IPS-18c (cell line): ENCODE results near the gene PPM1L.

Experiments
- H3K4me3 ChIP-seq: 2 replicates; pipeline ENCODE4 v1.7.0; 2013; ENCODE audit warnings: low read depth, mild to moderate bottlenecking, low read length, moderate library complexity; ENCODE audit not compliant: insufficient read depth
- H3K9me3 ChIP-seq: one replicate; pipeline ENCODE4 v1.6.1; 2013; ENCODE audit warnings: mild to moderate bottlenecking, low read length, moderate library complexity; ENCODE audit not compliant: control insufficient read depth, insufficient read depth

Gene PPM1L

GRCh38 chr3:160929595-160929994 is 173.6 kb downstream of the PPM1L start:
- Histone ChIP-seq H3K4me3 (no peak overlapping the region), H3K9me3 (no peaks in the 10 kb centered on the region)

DNA sequence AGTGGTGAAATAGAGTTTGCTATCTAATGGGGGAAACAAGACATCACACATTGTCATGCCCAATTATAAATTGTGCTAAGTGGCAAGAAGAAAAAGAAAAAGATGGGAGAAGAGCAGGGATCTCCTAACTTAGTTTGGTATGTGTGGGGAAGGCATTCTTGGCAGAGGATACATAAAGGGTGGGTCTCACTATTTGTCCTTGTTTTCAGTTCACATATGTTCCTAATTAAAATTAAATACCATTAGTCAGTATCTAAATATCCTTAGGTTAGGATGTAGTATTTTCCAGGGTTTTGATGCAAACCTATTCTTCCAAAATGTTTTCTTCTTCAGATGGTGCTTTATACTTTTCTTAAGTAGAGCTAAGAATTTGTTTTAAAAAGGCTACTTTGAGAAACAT is 175.4 kb downstream of the PPM1L start:
- H3K4me3 ChIP-seq: no peak overlapping the region

DNA sequence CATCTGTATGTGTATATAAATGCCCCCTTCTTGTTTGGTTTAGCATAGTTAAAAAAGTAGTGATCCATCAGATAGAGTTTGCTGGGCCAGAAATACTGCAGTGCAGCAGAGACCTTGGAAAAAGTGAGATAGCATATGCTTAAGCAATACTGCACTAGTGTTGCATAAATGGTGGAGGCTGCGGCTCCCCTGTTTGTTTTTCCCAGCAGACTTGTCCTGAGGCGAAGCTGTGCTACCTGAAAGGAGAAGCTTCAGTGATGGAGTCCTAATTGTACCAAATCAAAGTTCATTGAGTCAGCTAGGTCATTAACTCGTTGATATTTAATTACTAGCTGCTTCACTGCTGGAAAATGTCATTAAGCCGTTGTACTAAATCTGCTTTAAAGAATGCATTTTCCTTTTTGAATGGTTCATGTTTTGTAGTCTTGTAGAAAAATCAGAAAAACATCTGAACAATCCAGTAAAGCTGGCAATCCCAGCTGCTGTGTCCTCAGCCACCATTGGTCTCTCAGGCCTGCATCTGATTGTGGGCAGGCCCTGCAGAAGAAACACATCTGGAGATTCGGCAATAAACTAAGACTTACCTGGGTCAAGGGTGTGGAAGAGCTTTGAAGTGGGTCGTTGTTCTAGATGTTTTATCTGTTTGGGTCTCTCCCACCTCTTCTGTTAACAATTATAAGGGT is 179.5 kb downstream of the PPM1L start:
- peaks cover 10% of the 10 kb centered on the region for H3K9me3 ChIP-seq
- no peak overlapping the region for H3K4me3 ChIP-seq

More for the DNA sequence above, 175.4 kb downstream of the PPM1L start:
- H3K9me3 ChIP-seq: no peaks in the 10 kb centered on the region

- Histone ChIP-seq H3K4me3 (no peak overlapping the region), H3K9me3 (peaks cover 10% of the 10 kb centered on the region)
Observed at GRCh38 chr3:160941885-160942494, 186.0 kb downstream of the PPM1L start.

- peaks cover 10% of the 10 kb centered on the region for H3K9me3 ChIP-seq
- H3K4me3 ChIP-seq: no peak overlapping the region
Observed at GRCh38 chr3:160943996-160944395, 188.0 kb downstream of the PPM1L start.

- no peak overlapping the region for H3K4me3 ChIP-seq
- H3K9me3 ChIP-seq: no peaks in the 10 kb centered on the region
Observed at GRCh38 chr3:160945336-160945735, 189.3 kb downstream of the PPM1L start.

GRCh38 chr3:160948273-160948672 is 192.2 kb downstream of the PPM1L start:
- H3K9me3 ChIP-seq: no peaks in the 10 kb centered on the region
- H3K4me3 ChIP-seq: no peak overlapping the region

- Histone ChIP-seq H3K9me3 (no peaks in the 10 kb centered on the region), H3K4me3 (no peak overlapping the region)
Observed at GRCh38 chr3:160949460-160949859, 193.4 kb downstream of the PPM1L start.

DNA sequence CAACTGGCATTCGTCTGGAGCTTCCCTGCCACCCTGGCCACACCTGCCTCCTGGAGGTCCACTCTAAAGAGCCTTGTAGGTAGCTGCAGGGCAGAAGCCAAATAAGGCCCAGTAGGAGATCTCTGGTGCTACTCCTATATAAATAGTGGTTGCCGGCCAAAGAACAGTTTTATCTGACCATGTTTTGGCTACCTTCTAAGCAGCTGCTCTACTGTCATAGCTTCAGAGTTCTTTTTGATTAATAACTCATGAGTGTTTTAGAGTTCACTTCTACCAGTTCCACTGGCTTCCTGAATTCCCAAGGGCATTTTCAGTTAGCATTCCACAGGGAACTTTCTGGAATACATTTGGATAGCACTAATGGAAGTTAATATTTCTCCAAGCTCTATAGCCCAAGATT is 194.5 kb downstream of the PPM1L start:
- H3K9me3 ChIP-seq: no peaks in the 10 kb centered on the region
- H3K4me3 ChIP-seq: no peak overlapping the region

GRCh38 chr3:160950954-160951353 is 194.9 kb downstream of the PPM1L start:
- Histone ChIP-seq H3K4me3 (no peak overlapping the region), H3K9me3 (no peaks in the 10 kb centered on the region)

DNA sequence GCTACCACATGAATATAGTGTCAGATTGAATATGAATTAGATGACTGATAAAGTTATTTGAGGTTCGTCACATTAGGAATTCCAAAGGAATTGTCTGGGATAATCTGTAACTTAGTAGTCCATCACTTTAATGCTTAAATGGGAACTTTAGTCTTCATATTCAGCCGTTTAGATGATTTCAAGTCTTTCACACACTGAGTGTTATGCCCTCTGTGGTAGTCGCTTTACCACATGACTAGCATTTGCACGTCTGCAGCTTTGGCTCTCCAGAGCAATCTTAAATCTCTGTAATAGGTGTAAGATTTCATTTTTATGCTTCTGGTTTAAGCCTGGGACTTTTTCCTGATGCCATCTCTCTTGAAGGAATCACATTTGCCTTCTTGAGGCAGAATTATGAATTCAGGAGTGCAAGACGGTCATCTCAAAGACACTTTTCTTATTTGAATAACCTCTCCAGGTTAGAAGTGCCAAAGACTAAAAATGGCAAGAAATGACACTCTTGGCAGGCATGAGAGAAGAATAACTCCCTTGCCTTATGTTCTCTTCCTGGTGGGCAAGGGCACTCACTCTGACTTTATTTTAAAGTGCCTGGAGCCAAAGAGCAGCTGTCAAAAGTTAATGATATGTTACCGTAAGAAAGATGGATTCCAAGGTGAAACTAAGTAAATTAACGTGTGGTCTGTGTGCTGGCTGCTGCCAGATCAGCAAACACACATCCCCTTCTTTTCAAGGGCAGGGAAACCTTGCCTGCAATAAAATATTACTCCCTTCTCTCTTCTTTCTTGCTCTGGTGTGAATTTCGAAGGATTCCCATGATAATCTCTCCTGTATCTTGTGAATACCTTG is 195.8 kb downstream of the PPM1L start:
- no peak overlapping the region for H3K4me3 ChIP-seq
- no peaks in the 10 kb centered on the region for H3K9me3 ChIP-seq

DNA sequence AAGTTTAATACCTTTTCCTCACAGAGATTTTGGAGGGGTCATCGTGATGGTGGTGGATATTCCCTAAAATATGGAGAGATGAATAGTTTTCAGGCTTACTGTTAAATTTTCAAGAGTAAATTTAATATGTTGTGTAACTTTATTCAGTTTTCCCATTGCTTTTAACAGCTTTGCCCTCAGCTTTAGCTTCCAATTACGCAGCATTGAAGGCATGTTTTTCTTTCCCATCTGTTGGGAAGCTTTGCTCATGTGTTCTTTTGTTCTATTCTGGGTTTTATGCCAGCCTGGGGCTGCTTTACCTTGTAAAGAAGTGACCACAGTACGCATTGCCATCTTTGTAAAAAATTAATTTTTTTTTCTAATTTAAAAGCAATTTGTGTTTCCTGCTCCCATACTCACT is 197.7 kb downstream of the PPM1L start:
- Histone ChIP-seq H3K4me3 (no peak overlapping the region), H3K9me3 (no peaks in the 10 kb centered on the region)

DNA sequence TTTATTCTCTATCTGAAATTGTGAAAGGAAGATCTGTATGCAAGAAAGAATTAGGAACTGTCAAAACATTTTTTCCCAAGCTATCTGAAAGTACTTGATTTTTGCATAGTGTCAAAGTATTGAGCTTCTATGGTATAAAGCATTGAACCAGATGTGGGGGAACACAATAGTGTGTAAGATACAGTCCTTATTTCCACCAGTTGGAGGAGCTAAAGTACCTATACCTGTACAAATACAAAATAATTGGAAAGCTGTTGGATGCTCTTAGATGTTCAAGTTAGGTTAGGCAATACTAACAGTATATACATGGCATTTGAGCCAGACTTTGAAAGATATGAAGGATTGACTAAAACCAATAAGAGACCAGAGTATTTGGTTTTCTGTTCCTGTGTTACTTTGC is 200.8 kb downstream of the PPM1L start:
- Histone ChIP-seq H3K4me3 (no peak overlapping the region), H3K9me3 (no peaks in the 10 kb centered on the region)

DNA sequence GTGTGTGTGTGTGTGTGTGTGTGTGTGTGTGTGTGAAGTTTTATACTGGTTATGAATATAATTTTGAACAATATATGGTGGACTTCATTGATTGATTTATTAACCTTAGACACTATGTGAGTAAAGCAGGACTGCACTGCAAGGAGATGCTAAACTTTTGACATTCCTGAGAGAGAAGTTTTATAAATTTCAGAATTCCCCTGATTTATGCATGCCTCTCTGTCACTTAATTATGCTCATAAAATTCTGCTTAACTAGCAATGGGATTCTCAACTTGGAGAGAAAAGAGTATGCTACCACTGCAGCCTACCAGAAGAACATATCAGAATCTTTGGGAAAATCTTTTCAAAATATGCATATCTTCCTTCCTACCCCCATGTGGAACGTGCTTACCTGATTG is 204.5 kb downstream of the PPM1L start:
- H3K4me3 ChIP-seq: no peak overlapping the region
- H3K9me3 ChIP-seq: no peaks in the 10 kb centered on the region

GRCh38 chr3:160963949-160964348 is 207.9 kb downstream of the PPM1L start:
- Histone ChIP-seq H3K4me3 (no peak overlapping the region), H3K9me3 (peaks cover 2% of the 10 kb centered on the region)

DNA sequence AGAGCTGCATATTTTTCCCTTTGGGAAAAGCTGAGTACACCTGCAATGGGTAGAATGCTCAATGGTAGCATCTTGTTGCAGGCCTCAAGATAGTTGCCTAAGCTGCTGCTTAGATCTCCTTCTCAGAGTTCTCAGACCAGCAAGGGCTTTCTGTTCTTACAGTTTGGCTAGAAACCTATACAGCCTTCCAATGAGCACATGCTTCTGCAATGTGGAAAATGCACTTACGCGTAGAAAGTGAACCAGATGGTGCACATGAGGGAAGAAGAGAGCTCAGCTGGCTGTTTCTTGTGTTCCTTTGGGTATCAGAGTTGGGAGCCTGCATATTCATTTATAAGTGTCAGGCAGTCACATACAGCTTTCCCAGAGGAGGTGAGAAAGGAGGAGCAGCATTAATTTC is 212.7 kb downstream of the PPM1L start:
- Histone ChIP-seq H3K9me3 (peaks cover 4% of the 10 kb centered on the region), H3K4me3 (no peak overlapping the region; the same call in 1 of the 2 replicates)

GRCh38 chr3:160973067-160973809 is 217.2 kb downstream of the PPM1L start:
- Histone ChIP-seq H3K4me3 (no peak overlapping the region), H3K9me3 (peaks cover 2% of the 10 kb centered on the region)
